MM.1S (cell line): ENCODE results near the gene RBM47.

Source experiments
- CTCF ChIP-seq: fragments of 300-600 bp; sonication (generic); IDR thresholded peaks from 2 replicates; pipeline ENCODE4 v1.5.1; 2016; ENCODE audit warnings: antibody characterized with exemption, low read length, mixed read lengths
- EZH2 ChIP-seq: fragments of 300-600 bp; sonication (generic); optimal IDR thresholded peaks from 2 replicates; pipeline ENCODE3; 2017; ENCODE audit warnings: low read depth, mild to moderate bottlenecking, antibody characterized with exemption, low read length, mixed read lengths

- TF ChIP-seq CTCF, result no peak
- no peak for TF ChIP-seq EZH2
These were observed 22.4 kb downstream of the RBM47 start for GRCh38 chr4:40607221-40607620.
